Measurements from ENCODE around the gene C3orf38. TPM values are rescaled to one million over a fixed set of nuclear protein-coding genes. Genes with fewer than 3 reads are reported as not detected.

Gene C3orf38
- total RNA-seq (2022; extraction: Qiagen RNA extraction): 16.0 to 21.3 TPM (median 17.6 TPM) in 5 replicates

DNA sequence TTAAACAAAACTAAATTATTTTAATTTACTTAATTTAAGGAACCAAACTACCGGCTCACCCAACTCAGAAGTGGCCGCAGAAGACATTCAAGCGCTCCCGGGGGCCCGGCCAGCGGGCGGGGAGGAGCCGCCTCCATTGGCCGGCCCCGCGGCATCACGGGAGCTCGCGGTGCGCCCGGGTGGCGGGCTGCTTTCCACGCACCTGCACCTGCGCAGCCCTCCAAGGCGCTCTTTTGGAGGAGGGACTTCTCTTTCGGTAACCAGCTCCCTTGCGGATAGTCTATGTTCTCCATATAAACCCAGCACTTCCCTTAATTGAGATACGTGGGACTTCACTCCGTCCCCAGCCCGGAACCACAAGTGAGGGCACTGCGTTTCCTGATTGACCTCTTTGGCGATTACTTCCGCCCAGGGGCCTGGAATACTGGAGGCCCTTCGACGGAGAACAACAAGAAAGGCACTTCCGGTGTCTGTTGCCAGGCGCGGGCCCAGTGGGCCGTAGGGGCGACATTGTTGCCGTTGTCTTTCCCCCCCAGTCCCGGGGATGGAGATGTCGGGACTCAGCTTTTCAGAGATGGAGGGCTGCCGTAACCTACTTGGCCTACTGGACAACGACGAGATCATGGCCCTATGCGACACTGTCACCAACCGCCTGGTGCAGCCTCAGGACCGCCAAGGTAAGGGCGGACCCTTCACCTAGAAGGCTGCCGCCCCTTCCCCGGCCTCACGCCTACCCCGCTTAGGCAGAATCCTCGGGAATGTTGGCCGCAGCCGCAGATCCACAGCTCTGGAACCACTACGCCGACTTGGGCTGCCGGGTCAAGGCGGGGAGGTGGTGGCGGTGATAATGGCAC, at the start of gene C3orf38:
C3orf38 (plus strand) TSS at position 451 of the 854 bp plus-strand sequence; CDS start at position 545, 94 bp downstream.

Other genes starting within 250 kb of the C3orf38 start
- 33.5 to 40.8 TPM (median 37.8 TPM) in 5 replicates for gene CGGBP1, start 91.0 kb upstream of the C3orf38 start, total RNA-seq (2022; extraction: Qiagen RNA extraction)
- 3.2 to 5.3 TPM (median 4.4 TPM) in 5 replicates for gene ZNF654, start 90.7 kb upstream of the C3orf38 start, total RNA-seq (2022; extraction: Qiagen RNA extraction)

Measured in A549 treated with Hydrocortisone at 1 μM for 4 hours (cell line).